GM23248 (cell line): ENCODE data around the gene GNPTG. TPM values are rescaled to one million over a fixed set of nuclear protein-coding genes. Genes with fewer than 3 reads are reported as not detected.

Source experiments
- DNase-seq: peaks from one replicate; pipeline ENCODE4 v3.0.0-alpha.2; 2015
- H2AFZ ChIP-seq: fragments of 200-600 bp; sonication (generic); 2 replicates; pipeline ENCODE4 v1.6.1; 2016; ENCODE audit warnings: antibody characterized with exemption
- H3F3A ChIP-seq: fragments of 200-600 bp; sonication (generic); 2 replicates; pipeline ENCODE4 v1.6.1; 2016; ENCODE audit warnings: mild to moderate bottlenecking, antibody characterized with exemption, mixed run types; ENCODE audit not compliant: insufficient read depth
- H3K27ac ChIP-seq: fragments of 200-600 bp; sonication (generic); 2 replicates; pipeline ENCODE4 v1.5.1; 2016; ENCODE audit warnings: mild to moderate bottlenecking
- H3K27me3 ChIP-seq: fragments of 200-600 bp; sonication (generic); replicated peaks from 2 replicates; pipeline ENCODE4 v1.6.1; 2016; ENCODE audit warnings: mild to moderate bottlenecking; ENCODE audit not compliant: insufficient read depth
- H3K36me3 ChIP-seq: fragments of 200-600 bp; sonication (generic); 2 replicates; pipeline ENCODE4 v1.6.1; 2016; ENCODE audit warnings: low read depth, mild to moderate bottlenecking
- H3K4me1 ChIP-seq: fragments of 200-600 bp; sonication (generic); 2 replicates; pipeline ENCODE4 v1.6.1; 2016; ENCODE audit warnings: mild to moderate bottlenecking; ENCODE audit not compliant: insufficient read depth
- H3K4me2 ChIP-seq: fragments of 200-600 bp; sonication (generic); one replicate; pipeline ENCODE4 v1.6.1; 2016; ENCODE audit warnings: mild to moderate bottlenecking; ENCODE audit not compliant: unreplicated experiment
- H3K4me3 ChIP-seq: fragments of 200-600 bp; sonication (generic); 2 replicates; pipeline ENCODE4 v1.5.1; 2016; ENCODE audit warnings: mild to moderate bottlenecking
- H3K79me2 ChIP-seq: fragments of 200-600 bp; sonication (generic); 2 replicates; pipeline ENCODE4 v1.6.1; 2016; ENCODE audit warnings: mild to moderate bottlenecking; ENCODE audit not compliant: insufficient read depth
- H3K9ac ChIP-seq: fragments of 200-600 bp; sonication (generic); 2 replicates; pipeline ENCODE4 v1.6.1; 2016; ENCODE audit warnings: mild to moderate bottlenecking
- H3K9me2 ChIP-seq: fragments of 200-600 bp; sonication (generic); 2 replicates; pipeline ENCODE4 v1.6.1; 2016; ENCODE audit warnings: mixed run types, mild to moderate bottlenecking, moderate library complexity; ENCODE audit not compliant: insufficient read depth
- H3K9me3 ChIP-seq: fragments of 200-600 bp; sonication (generic); one replicate; pipeline ENCODE4 v1.6.1; 2017; ENCODE audit warnings: low read depth
- H4K20me1 ChIP-seq: fragments of 200-600 bp; sonication (generic); 2 replicates; pipeline ENCODE4 v1.6.0; 2016; ENCODE audit not compliant: insufficient read depth
- EZH2 ChIP-seq: fragments of 200-600 bp; sonication (generic); IDR thresholded peaks from 2 replicates; pipeline ENCODE4 v1.6.1; 2018; ENCODE audit warnings: antibody characterized with exemption, mild to moderate bottlenecking; ENCODE audit not compliant: insufficient read depth, poor library complexity, severe bottlenecking
- EZH2phosphoT487 ChIP-seq: fragments of 200-600 bp; sonication (generic); IDR thresholded peaks from 2 replicates; pipeline ENCODE4 v1.6.1; 2018; ENCODE audit warnings: antibody characterized with exemption, moderate library complexity, mild to moderate bottlenecking, low read depth; ENCODE audit not compliant: insufficient read depth
- WGBS, 2 experiments: methylation state at CpG; one replicate each; pipeline ENCODE4 v1.1.6; 2015 to 2017; ENCODE audit warnings: low lambda C conversion rate in 2 of 2, low coverage in 1 of 2; ENCODE audit errors: missing lambda C conversion rate in 2 of 2; 5-methylcytosine and 5-hydroxymethylcytosine counted together
- in situ Hi-C: fragments of 300-500 bp; cut with MboI; formaldehyde crosslinking; loops from 2 replicates; pipeline ENCODE4 v1.15.0; 2020
- polyA plus RNA-seq: library from polyadenylated mRNA; unstranded; fragments of >200 nt; fragmentation: Nextera tagmentation; extraction: Ambion mirVana; gene quantifications from 2 replicates; pipeline ENCODE4 v1.2.1, GENCODE V29; 2016
- total RNA-seq: library from RNA; depleted of rRNA; stranded (reverse); fragments of >200 nt; shearing (Covaris generic); gene quantifications from 2 replicates; pipeline ENCODE4 v1.2.3, GENCODE V29; 2014

The GNPTG gene
- total and polyA plus RNA-seq, 2 experiments from 2014 or later = 85.8 to 99.9 TPM

GRCh38 chr16:1323296-1324239, 28.2 kb upstream of the GNPTG start:
- no peak overlapping the region for H3K4me2 ChIP-seq
- H3K79me2 ChIP-seq = peaks cover 18% of the 10 kb centered on the region
- no peaks in the 10 kb centered on the region for H3K27me3 ChIP-seq
- no peaks in the 10 kb centered on the region for H3K9me3 ChIP-seq
- TF ChIP-seq EZH2phosphoT487 (no peak), EZH2 (no peak)
- whole genome bisulfite sequencing, 2 experiments = 90% methylated on average over 35 of the region's 35 CpGs
- no peaks in the 10 kb centered on the region for H4K20me1 ChIP-seq
- in situ Hi-C loops = no loop called here
- peaks cover 2% of the 10 kb centered on the region for H3K36me3 ChIP-seq
- H3K4me1 ChIP-seq = no peaks in the 10 kb centered on the region
- H3F3A ChIP-seq = no peaks in the 10 kb centered on the region
- H2AFZ ChIP-seq = no peak overlapping the region
- H3K9me2 ChIP-seq = no peaks in the 10 kb centered on the region
- H3K27ac ChIP-seq = no peak overlapping the region
- no peak for DNase-seq
- H3K9ac ChIP-seq = no peak overlapping the region
- H3K4me3 ChIP-seq = no peak overlapping the region

- H3K9me2 ChIP-seq = no peaks in the 10 kb centered on the region
- H3K27me3 ChIP-seq = no peaks in the 10 kb centered on the region
- in situ Hi-C loops = no loop called here
- no peak overlapping the region for H3K4me2 ChIP-seq
- H3K9me3 ChIP-seq = no peaks in the 10 kb centered on the region
- WGBS, 2 experiments = 85 to 86% methylated on average over 20 to 22 of the region's 22 CpGs
- H3F3A ChIP-seq = no peaks in the 10 kb centered on the region
- H3K4me1 ChIP-seq = no peaks in the 10 kb centered on the region
- no peaks in the 10 kb centered on the region for H4K20me1 ChIP-seq
- DNase-seq = no peak
- H2AFZ ChIP-seq = no peak overlapping the region
- H3K9ac ChIP-seq = no peak overlapping the region
- no peak overlapping the region for H3K4me3 ChIP-seq
- H3K79me2 ChIP-seq = peaks cover 11% of the 10 kb centered on the region
- H3K27ac ChIP-seq = no peak overlapping the region
- H3K36me3 ChIP-seq = no peaks in the 10 kb centered on the region; the same call in 1 of the 2 replicates
- TF ChIP-seq EZH2 (no peak), EZH2phosphoT487 (no peak)
These were observed 27.4 kb upstream of the GNPTG start for GRCh38 chr16:1324286-1324826.

GRCh38 chr16:1325261-1325660, 26.5 kb upstream of the GNPTG start:
- no peaks in the 10 kb centered on the region for H3K9me3 ChIP-seq
- H3K27me3 ChIP-seq = no peaks in the 10 kb centered on the region
- H3K9ac ChIP-seq = no peak overlapping the region

GRCh38 chr16:1325673-1326371, 25.9 kb upstream of the GNPTG start:
- Histone ChIP-seq H2AFZ (no peak overlapping the region), H3F3A (no peaks in the 10 kb centered on the region), H3K9ac (no peak overlapping the region), H3K27ac (no peak overlapping the region), H4K20me1 (no peaks in the 10 kb centered on the region), H3K27me3 (no peaks in the 10 kb centered on the region), H3K4me1 (no peaks in the 10 kb centered on the region), H3K9me3 (no peaks in the 10 kb centered on the region), H3K9me2 (no peaks in the 10 kb centered on the region), H3K79me2 (no peaks in the 10 kb centered on the region), H3K4me2 (no peak overlapping the region), H3K36me3 (no peaks in the 10 kb centered on the region; the same call in 1 of the 2 replicates), H3K4me3 (no peak overlapping the region)
- in situ Hi-C loops = no loop called here
- 67 to 71% methylated on average over 15 to 19 of the region's 20 CpGs for WGBS, 2 experiments
- no peak for DNase-seq
- no peak for TF ChIP-seq EZH2
- TF ChIP-seq EZH2phosphoT487 = no peak

More at GRCh38 chr16:1325261-1325660, 26.5 kb upstream of the GNPTG start:
- no peaks in the 10 kb centered on the region for H3F3A ChIP-seq
- H3K4me1 ChIP-seq = no peaks in the 10 kb centered on the region
- H3K79me2 ChIP-seq = peaks cover 2% of the 10 kb centered on the region; the same call in 1 of the 2 replicates
- H3K9me2 ChIP-seq = no peaks in the 10 kb centered on the region
- no peak overlapping the region for H3K4me2 ChIP-seq
- in situ Hi-C loops = no loop called here
- no peak overlapping the region for H3K27ac ChIP-seq
- TF ChIP-seq EZH2 = no peak
- no peak for TF ChIP-seq EZH2phosphoT487
- no peak for DNase-seq
- no peak overlapping the region for H2AFZ ChIP-seq
- 95 to 97% methylated on average over 15 of the region's 15 CpGs for WGBS, 2 experiments
- no peaks in the 10 kb centered on the region for H4K20me1 ChIP-seq
- H3K4me3 ChIP-seq = no peak overlapping the region
- no peaks in the 10 kb centered on the region; the same call in 1 of the 2 replicates for H3K36me3 ChIP-seq
